ENCODE measurements around the gene FYN.
A peak's percentile ranks its signal among the peaks of the same experiment; 100 is the strongest.

FYN gene

GRCh38 chr6:111731456-111732195 lies 141.6 kb downstream of the FYN start:
- TF ChIP-seq ZFX (IDR thresholded peaks at IDR 0.05) (no peak), CTCF (conservative IDR thresholded peaks at IDR 0.05) (no peak)
- no peak overlapping the region for H3K27ac ChIP-seq

GRCh38 chr6:111730864-111731263 lies 142.4 kb downstream of the FYN start:
- no peak for TF ChIP-seq ZFX (IDR thresholded peaks at IDR 0.05)
- TF ChIP-seq CTCF (conservative IDR thresholded peaks at IDR 0.05), result no peak
- no peak overlapping the region for H3K27ac ChIP-seq

GRCh38 chr6:111727802-111728201 lies 145.4 kb downstream of the FYN start:
- H3K27ac ChIP-seq, result no peak overlapping the region
- TF ChIP-seq CTCF (conservative IDR thresholded peaks at IDR 0.05) (peak; percentile 59), ZFX (IDR thresholded peaks at IDR 0.05) (no peak)

- no peak overlapping the region for H3K27ac ChIP-seq
- TF ChIP-seq ZFX (IDR thresholded peaks at IDR 0.05) (no peak), CTCF (conservative IDR thresholded peaks at IDR 0.05) (no peak)
These were observed 146.2 kb downstream of the FYN start for GRCh38 chr6:111727041-111727440.

GRCh38 chr6:111725446-111726112 lies 147.7 kb downstream of the FYN start:
- no peak overlapping the region for H3K27ac ChIP-seq
- TF ChIP-seq CTCF (conservative IDR thresholded peaks at IDR 0.05), result no peak
- TF ChIP-seq ZFX (IDR thresholded peaks at IDR 0.05), result no peak

- H3K27ac ChIP-seq, result no peak overlapping the region
- TF ChIP-seq ZFX (IDR thresholded peaks at IDR 0.05) (no peak), CTCF (conservative IDR thresholded peaks at IDR 0.05) (no peak)
These were observed 148.7 kb downstream of the FYN start for GRCh38 chr6:111724505-111724904.

GRCh38 chr6:111724039-111724438 lies 149.2 kb downstream of the FYN start:
- TF ChIP-seq CTCF (conservative IDR thresholded peaks at IDR 0.05), result no peak
- no peak for TF ChIP-seq ZFX (IDR thresholded peaks at IDR 0.05)
- H3K27ac ChIP-seq, result no peak overlapping the region

Measured in C4-2B (cell line).